ENCODE results near the gene ZNF334. TPM values are rescaled to one million over a fixed set of nuclear protein-coding genes. Genes with fewer than 3 reads are reported as not detected.

The ZNF334 gene
- total RNA-seq, 1 experiment from 2014 or later = not detected

- H3K27ac Mint-ChIP-seq (ENCODE audit: low read depth, unreplicated experiment) = no peak overlapping the region
- CTCF ChIA-PET = interaction anchor here (0.6 to 1.7 kb wide), 4 partner anchors 10 to 1051 kb away, joined by 3 to 6 read pairs (median 3); no protein-coding TSS in a partner anchor
- no TSS peak for BruUV-seq (replicated peaks)
- no peaks in the 10 kb centered on the region for H3K9me3 Mint-ChIP-seq (ENCODE audit: unreplicated experiment)
- DNase-seq (ENCODE audit: unreplicated experiment) = no peak
- H3K4me1 Mint-ChIP-seq (ENCODE audit: insufficient read depth, unreplicated experiment) = no peaks in the 10 kb centered on the region
- H3K4me3 Mint-ChIP-seq (ENCODE audit: unreplicated experiment) = no peak overlapping the region
- H3K36me3 Mint-ChIP-seq (ENCODE audit: insufficient read depth, unreplicated experiment) = no peaks in the 10 kb centered on the region
- peaks cover 81% of the 10 kb centered on the region for H3K27me3 Mint-ChIP-seq (ENCODE audit: insufficient read depth, unreplicated experiment)
- intact Hi-C loops (cut with micrococcal nuclease) = no loop called here
- no peak for TF ChIP-seq CTCF (IDR thresholded peaks at IDR 0.05; ENCODE audit: unreplicated experiment)
- POLR2A ChIA-PET = no interaction called here
These were observed 19.3 kb downstream of the ZNF334 start for GRCh38 chr20:46494077-46494476.

- Mint-ChIP-seq H3K27me3 (ENCODE audit: insufficient read depth, unreplicated experiment) (peaks cover 88% of the 10 kb centered on the region), H3K4me1 (ENCODE audit: insufficient read depth, unreplicated experiment) (no peaks in the 10 kb centered on the region), H3K4me3 (ENCODE audit: unreplicated experiment) (no peak overlapping the region), H3K27ac (ENCODE audit: low read depth, unreplicated experiment) (no peak overlapping the region), H3K36me3 (ENCODE audit: insufficient read depth, unreplicated experiment) (no peaks in the 10 kb centered on the region), H3K9me3 (ENCODE audit: unreplicated experiment) (no peaks in the 10 kb centered on the region)
- ChIA-PET CTCF (no interaction called here), POLR2A (no interaction called here)
- TF ChIP-seq CTCF (IDR thresholded peaks at IDR 0.05; ENCODE audit: unreplicated experiment) = no peak
- intact Hi-C loops (cut with micrococcal nuclease) = no loop called here
- BruUV-seq (replicated peaks) = no TSS peak
- DNase-seq (ENCODE audit: unreplicated experiment) = no peak
These were observed 22.0 kb downstream of the ZNF334 start for GRCh38 chr20:46491354-46491753.

GRCh38 chr20:46488451-46488850, 24.9 kb downstream of the ZNF334 start:
- peaks cover 97% of the 10 kb centered on the region for H3K27me3 Mint-ChIP-seq (ENCODE audit: insufficient read depth, unreplicated experiment)
- no peak for DNase-seq (ENCODE audit: unreplicated experiment)
- no peaks in the 10 kb centered on the region for H3K4me1 Mint-ChIP-seq (ENCODE audit: insufficient read depth, unreplicated experiment)
- CTCF ChIA-PET = no interaction called here
- H3K36me3 Mint-ChIP-seq (ENCODE audit: insufficient read depth, unreplicated experiment) = no peaks in the 10 kb centered on the region
- H3K9me3 Mint-ChIP-seq (ENCODE audit: unreplicated experiment) = no peaks in the 10 kb centered on the region
- POLR2A ChIA-PET = no interaction called here
- no peak overlapping the region for H3K4me3 Mint-ChIP-seq (ENCODE audit: unreplicated experiment)
- no TSS peak for BruUV-seq (replicated peaks)
- intact Hi-C loops (cut with micrococcal nuclease) = no loop called here
- no peak for TF ChIP-seq CTCF (IDR thresholded peaks at IDR 0.05; ENCODE audit: unreplicated experiment)
- no peak overlapping the region for H3K27ac Mint-ChIP-seq (ENCODE audit: low read depth, unreplicated experiment)

GRCh38 chr20:46487628-46488027, 25.7 kb downstream of the ZNF334 start:
- H3K27me3 Mint-ChIP-seq (ENCODE audit: insufficient read depth, unreplicated experiment) = peaks cover 93% of the 10 kb centered on the region
- H3K4me1 Mint-ChIP-seq (ENCODE audit: insufficient read depth, unreplicated experiment) = no peaks in the 10 kb centered on the region
- intact Hi-C loops (cut with micrococcal nuclease) = no loop called here
- H3K27ac Mint-ChIP-seq (ENCODE audit: low read depth, unreplicated experiment) = no peak overlapping the region
- H3K36me3 Mint-ChIP-seq (ENCODE audit: insufficient read depth, unreplicated experiment) = no peaks in the 10 kb centered on the region
- CTCF ChIA-PET = interaction anchor here (0.6 kb wide), 2 partner anchors 13 to 81 kb away, joined by 3 read pairs; no protein-coding TSS in a partner anchor
- TF ChIP-seq CTCF (IDR thresholded peaks at IDR 0.05; ENCODE audit: unreplicated experiment) = no peak
- no peak overlapping the region for H3K4me3 Mint-ChIP-seq (ENCODE audit: unreplicated experiment)
- no peak for DNase-seq (ENCODE audit: unreplicated experiment)
- BruUV-seq (replicated peaks) = no TSS peak
- H3K9me3 Mint-ChIP-seq (ENCODE audit: unreplicated experiment) = no peaks in the 10 kb centered on the region
- POLR2A ChIA-PET = no interaction called here
